Heart left ventricle (tissue), 16 donors: ENCODE measurements around the gene VILL. TPM values are rescaled to one million over a fixed set of nuclear protein-coding genes. Genes with fewer than 3 reads are reported as not detected.
"Not testable (repeated sequence)": the region's sequence is repeated elsewhere in the genome, so short reads cannot be mapped to it uniquely, and the experiment has no call there.

Source experiments
- ATAC-seq, 4 donors: fragments of 200-7000 bp; cut with Tn5 transposase; one replicate each; pipeline ENCODE4 v1.9.1; 2020 to 2022; ENCODE audit warnings: moderate library complexity in 4 of 4, mild to moderate bottlenecking in 3 of 4, moderate number of reproducible peaks in 1 of 4
- DNase-seq, 5 donors: peaks; one replicate each; pipeline ENCODE4 v3.0.0-alpha.2; 2020
- H3K27ac ChIP-seq, 12 donors: fragments of 200-600 bp; sonication (generic) in 4 of 12; one replicate each; pipeline versions ENCODE4 v1.5.0 to v1.8.0; 2016 to 2022; ENCODE audit warnings: mild to moderate bottlenecking in 2 of 12
- H3K27me3 ChIP-seq, 9 donors: fragments of 200-600 bp; sonication (generic) in 2 of 9; one replicate each; pipeline versions ENCODE4 v1.5.1 to v1.8.0; 2016 to 2022; ENCODE audit warnings: mild to moderate bottlenecking in 3 of 9
- H3K36me3 ChIP-seq, 9 donors: fragments of 200-600 bp; sonication (generic) in 2 of 9; one replicate each; pipeline versions ENCODE4 v1.5.0 to v1.8.0; 2018 to 2022; ENCODE audit warnings: mild to moderate bottlenecking in 2 of 9
- H3K4me1 ChIP-seq, 12 donors: fragments of 200-600 bp; sonication (generic) in 4 of 12; one replicate each; pipeline versions ENCODE4 v1.5.0 to v1.8.0; 2016 to 2022; ENCODE audit warnings: mild to moderate bottlenecking in 3 of 12
- H3K4me3 ChIP-seq, 12 donors: fragments of 200-600 bp; sonication (generic) in 4 of 12; one replicate each; pipeline versions ENCODE4 v1.5.0 to v1.8.0; 2017 to 2022; ENCODE audit warnings: mild to moderate bottlenecking in 9 of 12, moderate library complexity in 4 of 12
- H3K9me3 ChIP-seq, 12 donors: fragments of 200-600 bp; sonication (generic) in 4 of 12; one replicate each; pipeline versions ENCODE4 v1.5.0 to v1.8.0; 2016 to 2022; ENCODE audit warnings: mild to moderate bottlenecking in 1 of 12
- POLR2A ChIP-seq, 2 donors: fragments of 450-650 bp; IDR thresholded peaks; one replicate each; pipeline ENCODE4 v1.6.1; 2017; ENCODE audit warnings: antibody characterized with exemption in 2 of 2, mild to moderate bottlenecking in 2 of 2, moderate library complexity in 2 of 2
- WGBS, 4 donors: extraction: QIAGEN DNeasy Blood & Tissue Kit in 2 of 4; methylation state at CpG; one replicate each; pipeline versions ENCODE4 v1.1.5 to v1.1.7; 2013 to 2018; 5-methylcytosine and 5-hydroxymethylcytosine counted together
- intact Hi-C, 10 donors: fragments of 100-400 bp; cut with DNase I; formaldehyde crosslinking; loops; one replicate each; pipeline versions ENCODE4 v1.11.1 to v1.14.2; 2022
- polyA plus RNA-seq, 2 donors: library from polyadenylated mRNA; stranded (reverse); fragments of 200-250 nt; gene quantifications; one replicate each; pipeline ENCODE4 v1.2.3, GENCODE V29; 2013
- total RNA-seq, 9 donors: library from RNA; depleted of rRNA in 2 of 9; stranded (reverse); fragments of >200 nt in 2 of 9; fragmentation: NEBNext Ultra II Directional in 3 of 9; extraction: Animal tissue kit (Norgen Biotek cat#: 25700) in 3 of 9; gene quantifications; one replicate each; pipeline versions ENCODE4 v1.1.0 to v1.2.4, GENCODE V29; 2016 to 2023
- TF ChIP-seq, protein P1 (sequence below), 12 donors: fragments of 200-600 bp; sonication (generic) in 4 of 12; IDR thresholded peaks; one replicate each; pipeline versions ENCODE4 v1.5.0 to v1.8.0; 2018 to 2022; ENCODE audit warnings: antibody characterized with exemption in 12 of 12, mild to moderate bottlenecking in 5 of 12
- donor health status: ischemic (EF 13 %, LVEDD 7.1; RV severe dilation, severe dysfunction).
- donor health status: healthy with polysubstance abuse.
- donor health status: DM: no; HTN: yes; CAD: no.
- donor health status: DM: no; HTN: no; CAD: no.
- donor health status: ischemic (EF 25% LVEDD 6.9; RV normal size, moderate dysfunction).
- donor health status: ischemic (EF 25% LVEDD 5.7; RV mildly dilated, moderate dysfunction).
- donor health status: healthy.
- donor health status: DM: yes; HTN: yes; CAD: no.
- donor health status: ischemic (EF 35%, LVEDD 5.7; RV mildly dilated, moderate dysfunction).
- donor health status: nonischemic (EF 11% LVEDD 7.7; RV severe dilation, severe dysfunction).
- donor health status: DM: yes; HTN: yes; CAD: no.
- donor health status: PGD.
- donor health status: ischemic (EF 29% LVEDD 5.4; RV normal size, mild dysfunction).
- donor health status: nonischemic (EF 23%, LVEDD 6.1; RV moderate dilation, normal function).

Gene VILL
- total and polyA plus RNA-seq, 11 donors = 1.1 to 6.3 (median 2.7) TPM

GRCh38 chr3:38046821-38047220, 56.2 kb downstream of the VILL start:
- intact Hi-C loops = no loop called here
- Histone ChIP-seq H3K36me3 (no peaks in the 10 kb centered on the region), H3K27ac (no peak overlapping the region), H3K4me3 (no peak overlapping the region), H3K27me3 (no peaks in the 10 kb centered on the region), H3K9me3 (no peaks in the 10 kb centered on the region), H3K4me1 (peaks cover 0 to 12% (median 0%) of the 10 kb centered on the region in 12 donors)
- ATAC-seq (no peak), DNase-seq (no peak)
- WGBS, 4 donors = 94 to 97% (median 96%) methylated on average over 2 of the region's 2 CpGs
- no peak for TF ChIP-seq POLR2A (IDR thresholded peaks at IDR 0.05)
- TF ChIP-seq, protein P1, sequence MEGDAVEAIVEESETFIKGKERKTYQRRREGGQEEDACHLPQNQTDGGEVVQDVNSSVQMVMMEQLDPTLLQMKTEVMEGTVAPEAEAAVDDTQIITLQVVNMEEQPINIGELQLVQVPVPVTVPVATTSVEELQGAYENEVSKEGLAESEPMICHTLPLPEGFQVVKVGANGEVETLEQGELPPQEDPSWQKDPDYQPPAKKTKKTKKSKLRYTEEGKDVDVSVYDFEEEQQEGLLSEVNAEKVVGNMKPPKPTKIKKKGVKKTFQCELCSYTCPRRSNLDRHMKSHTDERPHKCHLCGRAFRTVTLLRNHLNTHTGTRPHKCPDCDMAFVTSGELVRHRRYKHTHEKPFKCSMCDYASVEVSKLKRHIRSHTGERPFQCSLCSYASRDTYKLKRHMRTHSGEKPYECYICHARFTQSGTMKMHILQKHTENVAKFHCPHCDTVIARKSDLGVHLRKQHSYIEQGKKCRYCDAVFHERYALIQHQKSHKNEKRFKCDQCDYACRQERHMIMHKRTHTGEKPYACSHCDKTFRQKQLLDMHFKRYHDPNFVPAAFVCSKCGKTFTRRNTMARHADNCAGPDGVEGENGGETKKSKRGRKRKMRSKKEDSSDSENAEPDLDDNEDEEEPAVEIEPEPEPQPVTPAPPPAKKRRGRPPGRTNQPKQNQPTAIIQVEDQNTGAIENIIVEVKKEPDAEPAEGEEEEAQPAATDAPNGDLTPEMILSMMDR (IDR thresholded peaks at IDR 0.05) = no peak

DNA sequence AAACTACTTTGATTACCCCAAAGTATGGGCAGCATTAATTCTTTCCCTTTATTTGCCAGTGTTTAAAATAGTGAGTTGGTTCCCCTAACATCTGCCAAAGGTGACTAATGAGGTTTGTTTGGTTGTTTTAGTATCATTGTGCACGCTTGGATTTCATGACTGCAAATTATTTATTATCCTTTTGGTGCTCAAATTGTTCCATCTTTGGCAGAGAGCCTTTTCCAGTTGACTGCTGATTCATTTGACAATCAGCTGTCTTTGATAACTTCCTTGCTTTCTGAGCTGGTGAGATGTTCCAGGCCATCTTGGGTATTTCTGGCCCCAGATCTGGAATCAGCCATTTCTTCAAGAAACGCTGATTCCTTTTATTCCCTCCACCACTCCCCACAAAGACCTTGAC, 57.3 kb downstream of the VILL start:
- TF ChIP-seq, protein P1 (IDR thresholded peaks at IDR 0.05) = no peak
- TF ChIP-seq POLR2A (IDR thresholded peaks at IDR 0.05) = no peak
- Histone ChIP-seq H3K27me3 (no peaks in the 10 kb centered on the region), H3K9me3 (no peaks in the 10 kb centered on the region), H3K4me1 (peaks cover 0 to 12% (median 0%) of the 10 kb centered on the region in 12 donors), H3K4me3 (no peak overlapping the region), H3K27ac (no peak overlapping the region), H3K36me3 (no peaks in the 10 kb centered on the region)
- intact Hi-C loops = no loop called here
- DNase-seq (no peak), ATAC-seq (no peak)
- WGBS, 4 donors = 74 to 82% (median 79%) methylated on average over 2 of the region's 2 CpGs

DNA sequence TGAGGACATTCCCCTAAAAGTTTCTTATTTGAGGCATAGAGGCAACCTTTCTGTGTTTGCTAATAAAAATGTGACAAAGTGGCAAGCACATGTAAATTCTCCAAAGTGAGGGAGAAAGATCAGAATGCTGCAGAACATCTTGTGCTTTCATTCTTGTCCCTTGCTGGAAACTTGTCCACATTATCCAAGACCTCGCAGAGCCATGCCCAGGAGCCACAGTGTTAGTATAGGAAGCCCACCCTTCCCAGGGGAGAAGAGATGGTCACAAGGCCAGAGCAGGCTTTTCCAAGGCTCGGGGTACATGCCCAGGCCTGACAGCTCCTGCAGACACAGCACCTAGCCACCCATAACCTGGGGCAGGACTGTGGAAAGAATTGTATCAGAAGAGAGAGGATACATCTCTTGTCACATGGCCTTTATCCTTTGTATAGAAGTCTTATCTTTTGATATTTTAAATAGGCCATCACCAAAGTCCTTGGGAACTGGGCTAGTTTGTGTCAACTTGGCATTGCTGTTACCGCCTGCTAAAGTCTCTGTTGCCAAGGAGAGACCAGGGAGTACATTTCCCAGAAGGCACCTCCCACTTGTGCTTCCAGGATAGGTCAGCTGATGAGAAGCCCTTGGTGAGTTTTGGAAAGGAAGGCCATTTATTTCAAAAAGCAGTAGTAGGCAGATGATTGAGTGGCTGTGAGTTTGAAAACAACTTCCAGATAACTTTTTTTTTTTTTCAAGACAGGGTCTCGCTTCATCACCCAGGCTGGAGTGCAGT, 59.0 kb downstream of the VILL start:
- Histone ChIP-seq H3K4me3 (no peak overlapping the region), H3K4me1 (peaks cover 0 to 12% (median 0%) of the 10 kb centered on the region in 12 donors), H3K36me3 (no peaks in the 10 kb centered on the region), H3K27me3 (no peaks in the 10 kb centered on the region), H3K27ac (no peak overlapping the region), H3K9me3 (no peaks in the 10 kb centered on the region)
- intact Hi-C loops = no loop called here
- ATAC-seq = peak in 1 of 4 donors; percentile 46
- WGBS, 4 donors = 82 to 87% (median 84%) methylated on average over 4 of the region's 4 CpGs
- TF ChIP-seq, protein P1 (IDR thresholded peaks at IDR 0.05) = no peak
- TF ChIP-seq POLR2A (IDR thresholded peaks at IDR 0.05) = no peak
- DNase-seq = no peak

DNA sequence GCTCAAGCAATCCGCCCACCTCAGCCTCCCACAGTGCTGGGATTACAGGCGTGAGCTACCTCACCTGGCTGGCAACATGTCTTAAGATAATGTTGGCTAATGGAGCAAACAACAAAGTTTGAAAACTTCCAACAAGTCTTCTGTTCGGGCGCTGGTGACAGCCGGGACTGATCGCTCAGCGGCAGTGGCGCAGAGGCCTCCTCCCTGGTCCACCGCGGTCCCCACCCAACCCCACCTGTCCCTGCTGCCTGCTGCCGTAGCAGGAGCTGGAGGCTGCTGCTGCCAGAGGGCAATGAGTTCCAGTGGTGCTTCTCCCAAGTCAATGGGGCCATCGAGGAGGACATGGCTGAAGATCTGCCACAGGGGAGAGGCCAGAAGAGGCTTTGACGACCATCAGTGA, 60.5 kb downstream of the VILL start:
- H3K27me3 ChIP-seq = no peaks in the 10 kb centered on the region
- no peaks in the 10 kb centered on the region for H3K9me3 ChIP-seq
- ATAC-seq (no peak), DNase-seq (no peak)
- H3K4me1 ChIP-seq = peaks cover 0 to 12% (median 0%) of the 10 kb centered on the region in 12 donors
- H3K36me3 ChIP-seq = no peaks in the 10 kb centered on the region
- TF ChIP-seq, protein P1 (IDR thresholded peaks at IDR 0.05) = no peak
- no peak for TF ChIP-seq POLR2A (IDR thresholded peaks at IDR 0.05)
- 89 to 94% (median 92%) methylated on average over 13 of the region's 13 CpGs for WGBS, 4 donors
- no peak overlapping the region for H3K27ac ChIP-seq
- intact Hi-C loops = no loop called here
- no peak overlapping the region for H3K4me3 ChIP-seq

GRCh38 chr3:38053286-38053685, 62.7 kb downstream of the VILL start:
- H3K36me3 ChIP-seq, intact Hi-C loops, DNase-seq, H3K27ac ChIP-seq, H3K27me3 ChIP-seq, H3K4me3 ChIP-seq, ATAC-seq, H3K9me3 ChIP-seq: not testable (repeated sequence)
- peaks cover 0 to 12% (median 0%) of the 10 kb centered on the region in 12 donors for H3K4me1 ChIP-seq
- 94 to 97% (median 96%) methylated on average over 15 to 25 of the region's 32 CpGs for WGBS, 4 donors

DNA sequence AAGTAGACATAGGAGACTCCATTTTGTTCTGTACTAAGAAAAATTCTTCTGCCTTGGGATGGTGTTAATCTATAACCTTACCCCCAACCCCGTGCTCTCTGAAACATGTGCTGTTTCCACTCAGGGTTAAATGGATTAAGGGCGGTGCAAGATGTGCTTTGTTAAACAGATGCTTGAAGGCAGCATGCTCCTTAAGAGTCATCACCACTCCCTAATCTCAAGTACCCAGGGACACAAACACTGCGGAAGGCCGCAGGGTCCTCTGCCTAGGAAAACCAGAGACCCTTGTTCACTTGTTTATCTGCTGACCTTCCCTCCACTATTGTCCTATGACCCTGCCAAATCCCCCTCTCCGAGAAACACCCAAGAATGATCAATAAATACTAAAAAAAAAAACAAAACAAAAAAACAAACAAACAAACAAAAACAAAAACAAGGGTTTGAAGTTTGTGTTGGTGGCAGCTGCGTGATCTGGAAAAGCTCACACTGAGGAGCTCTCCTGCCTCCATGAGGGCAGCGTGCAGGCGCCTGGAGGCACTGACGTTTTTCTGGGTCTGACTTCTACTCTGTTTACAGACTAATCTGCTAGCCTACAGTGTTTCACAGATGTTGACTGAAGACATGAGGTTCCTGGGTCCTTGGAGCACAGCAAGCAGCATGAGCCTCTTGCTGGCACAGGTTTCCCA, 63.4 kb downstream of the VILL start:
- H3K4me3 ChIP-seq, H3K27ac ChIP-seq, H3K9me3 ChIP-seq, H3K27me3 ChIP-seq, intact Hi-C loops, H3K36me3 ChIP-seq, DNase-seq, ATAC-seq: not testable (repeated sequence)
- 80 to 89% (median 87%) methylated on average over 7 to 8 of the region's 9 CpGs for WGBS, 4 donors
- H3K4me1 ChIP-seq = peaks cover 0 to 11% (median 0%) of the 10 kb centered on the region in 12 donors
